CD4-positive, alpha-beta T cell (primary cell): Measurements from ENCODE around the gene ZNF775. TPM values are rescaled to one million over a fixed set of nuclear protein-coding genes. Genes with fewer than 3 reads are reported as not detected.

Source experiments
- ATAC-seq: fragments of 200-7000 bp; cut with Tn5 transposase; one replicate; pipeline ENCODE4 v1.10.0; 2022; ENCODE audit warnings: mild to moderate bottlenecking; ENCODE audit not compliant: poor library complexity
- CTCF ChIA-PET: fragments of 350-600 bp; sonication (Branson Sonifier 250); formaldehyde crosslinking; loops from one replicate; lab custom pipeline; 2021; ENCODE audit warnings: antibody characterized with exemption, inconsistent platforms; lab: Charles Lee
- POLR2A ChIA-PET: fragments of 350-600 bp; sonication (Branson Sonifier 250); formaldehyde crosslinking; loops from one replicate; lab custom pipeline; 2021; ENCODE audit warnings: antibody characterized with exemption, inconsistent platforms; lab: Charles Lee
- DNase-seq, 14 experiments: peaks; one replicate each; pipeline ENCODE4 v3.0.0-alpha.2; 2013 to 2020; ENCODE audit warnings: mixed read lengths in 2 of 14
- H3K27ac ChIP-seq, 2 donors: one replicate each; pipeline versions ENCODE4 v1.5.1 to v1.7.0; 2013; ENCODE audit warnings: low read length in 2 of 2, low read depth in 1 of 2, mild to moderate bottlenecking in 1 of 2
- H3K27me3 ChIP-seq, 2 experiments: 1 replicate in 1 of 2; 2 replicates in 1 of 2; pipeline versions ENCODE4 v1.6.1 to v1.7.0; 2013; ENCODE audit warnings: low read length in 2 of 2, control low read depth in 1 of 2, mild to moderate bottlenecking in 1 of 2, moderate library complexity in 1 of 2; ENCODE audit not compliant: insufficient read depth in 2 of 2, control insufficient read depth in 1 of 2
- H3K36me3 ChIP-seq: one replicate; pipeline ENCODE4 v1.6.1; 2013; ENCODE audit warnings: low read length, control low read depth; ENCODE audit not compliant: insufficient read depth
- H3K4me1 ChIP-seq: one replicate; pipeline ENCODE4 v1.6.1; 2013; ENCODE audit warnings: low read length, control low read depth; ENCODE audit not compliant: insufficient read depth
- H3K4me3 ChIP-seq: one replicate; pipeline ENCODE4 v1.5.1; 2013; ENCODE audit warnings: mild to moderate bottlenecking, low read length, moderate library complexity
- H3K9me3 ChIP-seq, 2 experiments: 1 replicate in 1 of 2; 2 replicates in 1 of 2; pipeline versions ENCODE4 v1.6.1 to v1.7.0; 2013; ENCODE audit warnings: low read length in 2 of 2, mild to moderate bottlenecking in 2 of 2, control low read depth in 1 of 2, moderate library complexity in 1 of 2; ENCODE audit not compliant: control insufficient read depth in 1 of 2, insufficient read depth in 1 of 2
- H3K27ac Mint-ChIP-seq: one replicate; pipeline ENCODE4 v1.8.0; 2020; ENCODE audit warnings: mixed read lengths
- H3K27me3 Mint-ChIP-seq: one replicate; pipeline ENCODE4 v1.8.0; 2021; ENCODE audit warnings: mixed read lengths
- H3K36me3 Mint-ChIP-seq: one replicate; pipeline ENCODE4 v1.8.0; 2021; ENCODE audit warnings: low read depth, mixed read lengths
- H3K4me1 Mint-ChIP-seq: one replicate; pipeline ENCODE4 v1.8.0; 2021; ENCODE audit warnings: low read depth, mixed read lengths
- H3K4me3 Mint-ChIP-seq: one replicate; pipeline ENCODE4 v1.8.0; 2020; ENCODE audit warnings: mild to moderate bottlenecking, mixed read lengths
- H3K9me3 Mint-ChIP-seq: one replicate; pipeline ENCODE4 v1.8.0; 2020; ENCODE audit warnings: mixed read lengths
- intact Hi-C, 2 experiments: fragments of 100-400 bp; cut with DNase I in 1 of 2; cut with micrococcal nuclease in 1 of 2; formaldehyde crosslinking; loops; one replicate each; pipeline versions ENCODE4 v1.15.1 to v1.9.0; 2023 to 2025; cut with DNase I, micrococcal nuclease
- total RNA-seq, 174 experiments: library from RNA in 2 of 174; stranded (reverse) in 2 of 174; gene quantifications; one replicate each; pipeline ENCODE4 v1.2.3 and lab custom pipeline; 2021 to 2026
- TF ChIP-seq, protein P1 (sequence below): fragments of 200-600 bp; IDR thresholded peaks from one replicate; pipeline ENCODE4 v1.8.0; 2022; ENCODE audit warnings: antibody characterized with exemption, mild to moderate bottlenecking

ZNF775 gene
- total RNA-seq, 2 experiments from 2014 or later: 0.38 to 0.45 TPM

DNA sequence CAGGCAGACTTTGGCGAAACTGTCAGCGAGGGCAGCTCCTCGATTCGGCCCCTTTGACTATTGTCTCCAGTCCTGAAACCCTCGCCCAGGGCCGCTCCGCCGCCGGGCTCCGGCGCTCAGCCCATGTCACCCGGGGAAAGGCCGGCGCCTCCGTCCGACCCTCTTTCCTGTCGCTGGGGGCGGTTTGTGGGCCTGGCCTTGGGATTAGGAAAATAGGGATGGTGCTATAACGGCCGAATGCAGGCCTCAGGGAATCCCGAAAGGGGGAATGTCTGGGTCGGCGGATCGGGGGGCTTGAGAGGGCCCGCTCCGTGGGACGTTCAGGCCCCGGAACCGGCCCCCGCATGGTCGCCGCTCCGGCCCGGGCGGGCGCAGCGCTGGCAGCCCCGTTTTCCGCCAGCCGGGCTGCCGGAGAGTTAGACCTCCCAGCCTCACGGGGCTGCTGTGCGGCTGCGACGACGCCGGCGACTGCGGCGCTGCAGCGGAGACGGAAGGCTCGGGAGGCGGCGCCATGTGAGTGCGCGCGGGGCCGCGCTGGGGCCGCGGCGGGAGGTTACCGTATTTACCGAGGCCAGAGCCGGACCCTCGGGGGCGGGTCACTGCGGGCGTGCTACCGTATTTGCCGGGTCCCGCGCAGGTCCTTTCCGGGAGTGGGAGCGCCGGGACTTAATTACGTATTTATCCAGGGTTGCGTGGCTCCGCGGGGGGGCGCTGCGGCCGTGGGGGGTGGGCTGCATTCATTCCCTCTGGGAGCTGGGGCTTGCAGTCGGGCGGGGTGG is 25.9 kb downstream of the ZNF775 start:
- H3K36me3 ChIP-seq: peaks cover 12% of the 10 kb centered on the region
- Mint-ChIP-seq H3K9me3 (no peaks in the 10 kb centered on the region), H3K27me3 (no peaks in the 10 kb centered on the region), H3K4me3 (peak overlapping the region; percentile 94), H3K36me3 (peaks cover 32% of the 10 kb centered on the region), H3K4me1 (peaks cover 37% of the 10 kb centered on the region), H3K27ac (peak overlapping the region; percentile 82)
- ChIA-PET POLR2A (interaction anchor here (0.7 to 6.0 kb wide), 17 partner anchors 10 to 374 kb away, joined by 3 to 76 read pairs (median 4); partner anchors contain the start of genes GIMAP7, GIMAP8 and REPIN1), CTCF (interaction anchor here (0.6 to 4.4 kb wide), 13 partner anchors 13 to 374 kb away, joined by 3 to 30 read pairs (median 3); partner anchors contain the start of genes GIMAP1, GIMAP6 and REPIN1)
- TF ChIP-seq, protein P1, sequence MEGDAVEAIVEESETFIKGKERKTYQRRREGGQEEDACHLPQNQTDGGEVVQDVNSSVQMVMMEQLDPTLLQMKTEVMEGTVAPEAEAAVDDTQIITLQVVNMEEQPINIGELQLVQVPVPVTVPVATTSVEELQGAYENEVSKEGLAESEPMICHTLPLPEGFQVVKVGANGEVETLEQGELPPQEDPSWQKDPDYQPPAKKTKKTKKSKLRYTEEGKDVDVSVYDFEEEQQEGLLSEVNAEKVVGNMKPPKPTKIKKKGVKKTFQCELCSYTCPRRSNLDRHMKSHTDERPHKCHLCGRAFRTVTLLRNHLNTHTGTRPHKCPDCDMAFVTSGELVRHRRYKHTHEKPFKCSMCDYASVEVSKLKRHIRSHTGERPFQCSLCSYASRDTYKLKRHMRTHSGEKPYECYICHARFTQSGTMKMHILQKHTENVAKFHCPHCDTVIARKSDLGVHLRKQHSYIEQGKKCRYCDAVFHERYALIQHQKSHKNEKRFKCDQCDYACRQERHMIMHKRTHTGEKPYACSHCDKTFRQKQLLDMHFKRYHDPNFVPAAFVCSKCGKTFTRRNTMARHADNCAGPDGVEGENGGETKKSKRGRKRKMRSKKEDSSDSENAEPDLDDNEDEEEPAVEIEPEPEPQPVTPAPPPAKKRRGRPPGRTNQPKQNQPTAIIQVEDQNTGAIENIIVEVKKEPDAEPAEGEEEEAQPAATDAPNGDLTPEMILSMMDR: no peak
- peak overlapping the region; percentile 90 for H3K4me3 ChIP-seq
- H3K4me1 ChIP-seq: peaks cover 34% of the 10 kb centered on the region
- intact Hi-C loops: loop anchor here (1.0 to 2.0 kb wide), 3 partner anchors 26 to 48 kb away; partner anchors contain the start of genes REPIN1 (in 1 of the 2) and ZNF775 (in 1 of the 2)
- peak overlapping the region; percentile 88 to 89 for H3K27ac ChIP-seq
- DNase-seq (peak; percentile 56 to 92 (median 72)), ATAC-seq (peak; percentile 82)
- no peaks in the 10 kb centered on the region for H3K9me3 ChIP-seq
- H3K27me3 ChIP-seq: no peaks in the 10 kb centered on the region

- intact Hi-C loops: loop anchor here (1.0 to 2.0 kb wide), 4 partner anchors 15 to 49 kb away; partner anchors contain the start of genes REPIN1 (in 1 of the 2) and ZNF775 (in 1 of the 2)
- Mint-ChIP-seq H3K9me3 (no peaks in the 10 kb centered on the region), H3K4me3 (peak overlapping the region; percentile 94), H3K27me3 (no peaks in the 10 kb centered on the region), H3K4me1 (peaks cover 37% of the 10 kb centered on the region), H3K27ac (peak overlapping the region; percentile 82), H3K36me3 (peaks cover 36% of the 10 kb centered on the region)
- ATAC-seq: peak; percentile 33
- Histone ChIP-seq H3K27me3 (no peaks in the 10 kb centered on the region), H3K27ac (peak overlapping the region; percentile 79 to 88), H3K4me1 (peaks cover 34% of the 10 kb centered on the region), H3K9me3 (no peaks in the 10 kb centered on the region), H3K4me3 (peak overlapping the region; percentile 90), H3K36me3 (peaks cover 18% of the 10 kb centered on the region)
- TF ChIP-seq, protein P1: no peak
- ChIA-PET CTCF (interaction anchor here (0.6 to 4.4 kb wide), 12 partner anchors 14 to 373 kb away, joined by 3 to 30 read pairs (median 4); partner anchors contain the start of genes ACTR3C, LRRC61 and REPIN1), POLR2A (interaction anchor here (0.6 to 6.0 kb wide), 20 partner anchors 9 to 945 kb away, joined by 3 to 76 read pairs (median 4); partner anchors contain the start of genes GIMAP7, GIMAP8 and REPIN1)
- peak in 3 of 14 experiments; percentile 11 to 23 (median 11) for DNase-seq
Measured at GRCh38 chr7:150405584-150406311, 26.6 kb downstream of the ZNF775 start.

- Mint-ChIP-seq H3K27me3 (no peaks in the 10 kb centered on the region), H3K36me3 (peaks cover 41% of the 10 kb centered on the region), H3K27ac (peak overlapping the region; percentile 82), H3K9me3 (no peaks in the 10 kb centered on the region), H3K4me3 (peak overlapping the region; percentile 94), H3K4me1 (peaks cover 37% of the 10 kb centered on the region)
- TF ChIP-seq, protein P1: no peak
- H3K27ac ChIP-seq: peak overlapping the region; percentile 79 to 88
- H3K4me3 ChIP-seq: peak overlapping the region; percentile 90
- H3K36me3 ChIP-seq: peaks cover 22% of the 10 kb centered on the region
- peak in 5 of 14 experiments; percentile 8 to 42 (median 34) for DNase-seq
- peaks cover 34% of the 10 kb centered on the region for H3K4me1 ChIP-seq
- ATAC-seq: no peak
- POLR2A ChIA-PET: interaction anchor here (0.6 to 6.0 kb wide), 18 partner anchors 8 to 946 kb away, joined by 3 to 76 read pairs (median 3); partner anchors contain the start of genes GIMAP7, GIMAP8 and REPIN1
- no peaks in the 10 kb centered on the region for H3K9me3 ChIP-seq
- CTCF ChIA-PET: interaction anchor here (1.2 to 4.4 kb wide), 7 partner anchors 14 to 351 kb away, joined by 3 to 30 read pairs (median 4); partner anchors contain the start of genes ACTR3C, LRRC61 and REPIN1
- H3K27me3 ChIP-seq: no peaks in the 10 kb centered on the region
- intact Hi-C loops: loop anchor here in 1 of 2 experiments (1.0 kb wide), 1 partner anchor 14 kb away; no protein-coding TSS in a partner anchor
Measured at GRCh38 chr7:150406312-150406566, 27.1 kb downstream of the ZNF775 start.
